ENCODE data around the gene SCAI. TPM values are rescaled to one million over a fixed set of nuclear protein-coding genes. Genes with fewer than 3 reads are reported as not detected.

SCAI gene
- total RNA-seq, 1 donor from 2014 or later = 2.6 TPM

DNA sequence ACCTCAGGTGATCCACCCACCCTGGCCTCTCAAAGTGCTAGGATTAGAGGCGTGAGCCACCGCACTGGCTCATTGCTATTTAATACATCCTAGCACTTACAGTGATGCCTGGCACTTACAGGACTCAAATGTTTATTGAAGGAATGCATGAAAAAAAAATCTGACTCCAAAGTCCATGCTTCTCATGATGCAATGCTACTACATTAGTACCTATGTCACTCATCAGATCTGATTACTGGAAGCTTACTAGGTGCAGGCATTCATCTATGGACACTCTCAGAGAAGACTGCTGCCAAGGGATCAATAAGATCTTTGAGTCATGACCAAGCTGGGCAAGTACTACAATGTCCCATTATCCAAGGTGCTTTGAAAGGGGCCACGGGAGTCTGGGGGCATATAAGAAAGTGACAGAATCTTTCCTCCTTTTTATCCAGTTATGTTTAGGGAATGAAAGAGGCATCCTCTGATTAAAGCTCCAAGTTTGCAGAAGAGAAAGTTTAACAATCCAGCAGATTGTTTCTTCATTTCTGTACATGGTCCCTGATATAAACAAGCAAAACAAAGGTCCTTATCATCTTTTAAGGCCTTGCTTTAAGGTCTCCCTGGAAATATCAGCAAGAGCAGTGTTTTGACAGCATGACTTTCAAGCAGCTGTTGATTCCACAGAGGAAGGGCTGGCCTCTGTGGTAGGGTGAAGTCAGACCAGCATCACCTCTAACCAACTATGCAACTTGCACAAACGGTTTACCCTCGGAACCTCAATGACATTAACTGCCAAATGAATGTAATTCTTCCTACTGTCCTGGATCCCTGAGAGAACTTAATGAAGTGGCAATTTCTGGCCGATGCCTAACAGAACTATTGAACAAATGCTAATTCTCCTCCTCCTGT, 245.5 kb downstream of the SCAI start:
- DNase-seq (ENCODE audit: low spot score) (no peak), ATAC-seq (peak; percentile 68)

DNA sequence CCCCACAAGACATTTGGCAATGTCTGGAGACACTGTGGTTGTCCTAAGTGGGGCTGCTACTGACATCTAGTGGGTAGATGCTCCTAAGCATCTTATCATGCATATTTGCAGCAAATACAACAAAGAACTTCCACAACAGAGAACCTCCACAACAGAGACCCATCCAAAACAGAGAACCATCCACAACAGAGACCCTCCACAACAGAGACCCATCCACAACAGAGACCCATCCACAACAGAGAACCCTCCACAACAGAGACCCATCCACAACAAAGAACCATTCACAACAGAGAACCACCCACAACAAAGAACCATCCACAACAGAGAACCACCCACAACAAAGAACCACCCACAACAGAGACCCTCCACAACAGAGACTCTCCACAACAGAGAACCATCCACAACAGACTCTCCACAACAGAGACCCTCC, 248.6 kb downstream of the SCAI start:
- ATAC-seq = peak; percentile 75
- DNase-seq (ENCODE audit: low spot score) = no peak

DNA sequence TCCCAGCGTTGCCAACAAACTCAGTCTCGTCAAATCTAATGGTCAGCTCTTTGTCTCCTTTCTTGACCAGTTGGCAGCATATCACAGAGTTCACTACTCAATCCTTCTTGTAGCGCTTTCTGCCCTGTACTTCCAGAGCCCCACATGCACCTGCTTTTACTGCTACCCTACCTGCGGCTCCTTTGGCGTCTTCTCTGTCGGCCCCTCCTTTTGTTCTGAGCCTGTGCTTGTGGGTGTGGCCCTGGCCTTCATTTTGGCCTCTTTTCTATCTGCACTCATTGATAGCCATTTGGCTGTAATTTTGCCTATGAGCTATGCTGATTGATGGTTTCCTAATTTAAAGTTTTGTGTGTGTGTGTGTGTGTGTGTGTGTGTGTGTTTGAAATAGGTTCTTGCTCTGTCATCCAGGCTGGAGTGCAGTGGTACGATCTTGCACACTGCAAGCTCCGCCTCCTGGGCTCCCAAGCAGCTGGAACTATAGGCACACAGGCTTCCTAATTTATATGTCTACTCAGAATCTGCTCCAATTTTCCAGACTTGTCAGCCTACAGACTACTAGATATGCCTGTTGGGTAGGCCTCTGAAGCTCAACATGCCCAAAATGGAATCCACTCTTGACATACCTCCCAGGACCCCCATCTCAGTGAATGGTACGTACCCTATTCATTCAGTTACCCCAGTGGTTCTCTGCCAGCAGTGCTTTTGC, 249.1 kb downstream of the SCAI start:
- DNase-seq (ENCODE audit: low spot score) = no peak

More for the DNA sequence above, 249.1 kb downstream of the SCAI start:
- no peak for ATAC-seq

Other genes with a start within 250 kb of the SCAI start
- 12.6 TPM for gene GOLGA1, start 202.4 kb downstream of the SCAI start, total RNA-seq
- 17.0 TPM for gene PPP6C, start 46.3 kb upstream of the SCAI start, total RNA-seq
- 22.9 TPM for gene RABEPK, start 57.0 kb upstream of the SCAI start, total RNA-seq
- 251 TPM for gene HSPA5, start 97.8 kb upstream of the SCAI start, total RNA-seq
- 16.4 TPM for gene GAPVD1, start 118.3 kb upstream of the SCAI start, total RNA-seq